WTC11 (cell line): ENCODE measurements around the gene DDI2. TPM values are rescaled to one million over a fixed set of nuclear protein-coding genes. Genes with fewer than 3 reads are reported as not detected.

Experiments used
- ATAC-seq: fragments of 200-7000 bp; cut with Tn5 transposase; 2 replicates; pipeline ENCODE4 v1.10.0; 2021; ENCODE audit warnings: mild to moderate bottlenecking, moderate library complexity
- CTCF ChIA-PET: fragments of 300-600 bp; sonication (Branson Sonifier 250); formaldehyde crosslinking; loops from one replicate; lab custom pipeline; 2021; ENCODE audit warnings: antibody characterized with exemption; lab: Charles Lee
- POLR2A ChIA-PET: fragments of 350-600 bp; sonication (Branson Sonifier 250); formaldehyde crosslinking; loops from one replicate; lab custom pipeline; 2021; ENCODE audit warnings: antibody characterized with exemption; lab: Charles Lee
- DNase-seq: peaks from one replicate; pipeline ENCODE4 v3.0.0; 2021; ENCODE audit warnings: low spot score
- H3K27ac Mint-ChIP-seq: 2 replicates; pipeline ENCODE4 v1.8.0; 2021; ENCODE audit warnings: mixed read lengths
- H3K27me3 Mint-ChIP-seq: 2 replicates; pipeline ENCODE4 v1.8.0; 2021; ENCODE audit warnings: low read depth, mild to moderate bottlenecking, moderate library complexity, mixed read lengths
- H3K36me3 Mint-ChIP-seq: 2 replicates; pipeline ENCODE4 v1.8.0; 2021; ENCODE audit warnings: mixed read lengths
- H3K4me1 Mint-ChIP-seq: 2 replicates; pipeline ENCODE4 v1.8.0; 2022; ENCODE audit warnings: mixed read lengths
- H3K4me3 Mint-ChIP-seq: 2 replicates; pipeline ENCODE4 v1.8.0; 2021; ENCODE audit warnings: mild to moderate bottlenecking, moderate library complexity, mixed read lengths
- H3K9me3 Mint-ChIP-seq: 2 replicates; pipeline ENCODE4 v1.8.0; 2021; ENCODE audit warnings: mixed read lengths
- CREB1 ChIP-seq: sonication (generic); formaldehyde crosslinking; IDR thresholded peaks from 2 replicates; pipeline ENCODE4 v1.8.0; 2023; ENCODE audit warnings: mild to moderate bottlenecking, missing genetic modification reagents
- CREM ChIP-seq: sonication (generic); formaldehyde crosslinking; IDR thresholded peaks from 2 replicates; pipeline ENCODE4 v1.8.1; 2022; ENCODE audit warnings: mild to moderate bottlenecking, missing genetic modification reagents, moderate library complexity
- CTCF ChIP-seq: fragments of 200-600 bp; IDR thresholded peaks from 2 replicates; pipeline ENCODE4 v1.8.0; 2022; ENCODE audit warnings: antibody characterized with exemption
- E2F5 ChIP-seq: sonication (generic); formaldehyde crosslinking; IDR thresholded peaks from 2 replicates; pipeline ENCODE4 v1.8.1; 2022; ENCODE audit warnings: mild to moderate bottlenecking, moderate library complexity, missing genetic modification reagents
- EMX1 ChIP-seq: fragments of 250-450 bp; sonication (Bioruptor Pico); IDR thresholded peaks from 2 replicates; pipeline ENCODE4 v1.8.0; 2021; ENCODE audit warnings: mild to moderate bottlenecking
- ETV6 ChIP-seq: sonication (generic); formaldehyde crosslinking; IDR thresholded peaks from 2 replicates; pipeline ENCODE4 v1.8.1; 2022; ENCODE audit warnings: mild to moderate bottlenecking, missing genetic modification reagents
- GABPB1 ChIP-seq: sonication (generic); formaldehyde crosslinking; IDR thresholded peaks from 2 replicates; pipeline ENCODE4 v1.8.1; 2023; ENCODE audit warnings: mild to moderate bottlenecking, missing genetic modification reagents
- IRF2 ChIP-seq: sonication (generic); formaldehyde crosslinking; IDR thresholded peaks from 2 replicates; pipeline ENCODE4 v1.8.0; 2022; ENCODE audit warnings: low read depth, missing genetic modification reagents, borderline replicate concordance
- MXD4 ChIP-seq: fragments of 250-450 bp; sonication (Bioruptor Pico); IDR thresholded peaks from 2 replicates; pipeline ENCODE4 v1.8.0; 2021; ENCODE audit warnings: mild to moderate bottlenecking, moderate library complexity, borderline replicate concordance
- MYBL2 ChIP-seq: sonication (generic); formaldehyde crosslinking; IDR thresholded peaks from 2 replicates; pipeline ENCODE4 v1.8.1; 2023; ENCODE audit warnings: mild to moderate bottlenecking, moderate library complexity, missing genetic modification reagents
- NFATC4 ChIP-seq: fragments of 250-450 bp; sonication (Bioruptor Pico); IDR thresholded peaks from 2 replicates; pipeline ENCODE4 v1.9.0; 2021; ENCODE audit warnings: mild to moderate bottlenecking
- NFE2L1 ChIP-seq: sonication (generic); formaldehyde crosslinking; IDR thresholded peaks from 2 replicates; pipeline ENCODE4 v1.8.1; 2023; ENCODE audit warnings: missing genetic modification reagents
- PRDM15 ChIP-seq: sonication (generic); formaldehyde crosslinking; IDR thresholded peaks from 2 replicates; pipeline ENCODE4 v1.8.0; 2022; ENCODE audit warnings: missing genetic modification reagents
- RELA ChIP-seq: sonication (generic); formaldehyde crosslinking; IDR thresholded peaks from 2 replicates; pipeline ENCODE4 v1.8.1; 2022; ENCODE audit warnings: missing genetic modification reagents, mild to moderate bottlenecking, borderline replicate concordance
- USF1 ChIP-seq: sonication (generic); formaldehyde crosslinking; IDR thresholded peaks from 2 replicates; pipeline ENCODE4 v1.8.0; 2022; ENCODE audit warnings: mild to moderate bottlenecking, missing genetic modification reagents
- ZNF138 ChIP-seq: sonication (generic); formaldehyde crosslinking; conservative IDR thresholded peaks from 2 replicates; pipeline ENCODE4 v1.8.1; 2022; ENCODE audit warnings: mild to moderate bottlenecking, moderate library complexity, missing genetic modification reagents
- ZNF219 ChIP-seq: sonication (generic); formaldehyde crosslinking; IDR thresholded peaks from 2 replicates; pipeline ENCODE4 v1.8.0; 2023; ENCODE audit warnings: missing genetic modification reagents, mild to moderate bottlenecking, borderline replicate concordance
- ZNF263 ChIP-seq: sonication (generic); formaldehyde crosslinking; IDR thresholded peaks from 2 replicates; pipeline ENCODE4 v1.8.1; 2022; ENCODE audit warnings: low read depth, mild to moderate bottlenecking, moderate library complexity, missing genetic modification reagents
- ZNF671 ChIP-seq: fragments of 250-450 bp; sonication (Bioruptor Pico); IDR thresholded peaks from 2 replicates; pipeline ENCODE4 v1.8.0; 2021; ENCODE audit warnings: mild to moderate bottlenecking
- ZSCAN18 ChIP-seq: fragments of 250-450 bp; sonication (Bioruptor Pico); IDR thresholded peaks from 2 replicates; pipeline ENCODE4 v2.1.2; 2022; ENCODE audit warnings: mild to moderate bottlenecking, moderate library complexity
- total RNA-seq: library from RNA; stranded (reverse); gene quantifications from 3 replicates; pipeline ENCODE4 v1.2.3, GENCODE V29; 2021

The DDI2 gene
- total RNA-seq, 1 experiment from 2014 or later = 34.2 TPM

- ATAC-seq (no peak), DNase-seq (no peak)
- TF ChIP-seq NFE2L1 (CRISPR knock-in tag) = no peak
- TF ChIP-seq ZNF263 (CRISPR knock-in tag) = no peak
- no peak for TF ChIP-seq CTCF
- TF ChIP-seq NFATC4 = no peak
- no peak for TF ChIP-seq EMX1 (CRISPR knock-in tag)
- TF ChIP-seq RELA = no peak
- no peak for TF ChIP-seq USF1 (CRISPR knock-in tag)
- no peaks in the 10 kb centered on the region for H3K36me3 Mint-ChIP-seq
- POLR2A ChIA-PET = interaction anchor here (0.8 to 1.1 kb wide), 2 partner anchors 13 to 15 kb away, joined by 3 to 7 read pairs; no protein-coding TSS in a partner anchor
- H3K4me3 Mint-ChIP-seq = peak overlapping the region; percentile 95
- no peaks in the 10 kb centered on the region for H3K27me3 Mint-ChIP-seq
- H3K4me1 Mint-ChIP-seq = peaks cover 33% of the 10 kb centered on the region
- peak overlapping the region; percentile 84 for H3K27ac Mint-ChIP-seq
- CTCF ChIA-PET = interaction anchor here (0.5 to 2.5 kb wide), 6 partner anchors 10 to 216 kb away, joined by 3 to 7 read pairs (median 4); partner anchors contain the start of gene AGMAT
- H3K9me3 Mint-ChIP-seq = no peaks in the 10 kb centered on the region
These were observed 908 bp downstream of the DDI2 start for GRCh38 chr1:15618077-15618654.

GRCh38 chr1:15618655-15619525 is 1.6 kb downstream of the DDI2 start:
- H3K36me3 Mint-ChIP-seq = no peaks in the 10 kb centered on the region
- peaks cover 33% of the 10 kb centered on the region for H3K4me1 Mint-ChIP-seq
- peak overlapping the region; percentile 95 for H3K4me3 Mint-ChIP-seq
- ChIA-PET CTCF (interaction anchor here (0.7 to 1.4 kb wide), 3 partner anchors 35 to 215 kb away, joined by 3 to 5 read pairs (median 4); partner anchors contain the start of gene AGMAT), POLR2A (interaction anchor here (0.7 kb wide), 2 partner anchors 31 to 718 kb away, joined by 3 to 4 read pairs; no protein-coding TSS in a partner anchor)
- no peaks in the 10 kb centered on the region for H3K9me3 Mint-ChIP-seq
- ATAC-seq = no peak
- peak overlapping the region; percentile 84 for H3K27ac Mint-ChIP-seq
- DNase-seq = no peak
- H3K27me3 Mint-ChIP-seq = no peaks in the 10 kb centered on the region
- TF ChIP-seq ETV6 (no peak), GABPB1 (CRISPR knock-in tag) (0 out of 2 replicates have a peak, but pooled peaks have one; percentile 35)

- Mint-ChIP-seq H3K27ac (no peak overlapping the region), H3K4me3 (no peak overlapping the region), H3K9me3 (no peaks in the 10 kb centered on the region), H3K4me1 (peaks cover 36% of the 10 kb centered on the region), H3K27me3 (no peaks in the 10 kb centered on the region), H3K36me3 (no peaks in the 10 kb centered on the region)
- ATAC-seq = no peak
- ChIA-PET CTCF (no interaction called here), POLR2A (no interaction called here)
- DNase-seq = no peak
- no peak for TF ChIP-seq E2F5 (CRISPR knock-in tag)
- TF ChIP-seq CREM (CRISPR knock-in tag) = no peak
- no peak for TF ChIP-seq MXD4 (CRISPR knock-in tag)
- no peak for TF ChIP-seq ZSCAN18
- TF ChIP-seq ZNF671 (CRISPR knock-in tag) = no peak
- TF ChIP-seq ZNF219 (CRISPR knock-in tag) = no peak
- TF ChIP-seq PRDM15 (CRISPR knock-in tag) = no peak
- no peak for TF ChIP-seq IRF2 (CRISPR knock-in tag)
- no peak for TF ChIP-seq ZNF138 (CRISPR knock-in tag)
- no peak for TF ChIP-seq CREB1
- TF ChIP-seq MYBL2 (CRISPR knock-in tag) = no peak
These were observed 2.9 kb downstream of the DDI2 start for GRCh38 chr1:15620155-15620545.
